H1 (cell line): ENCODE data around the gene KLHL36. TPM values are rescaled to one million over a fixed set of nuclear protein-coding genes. Genes with fewer than 3 reads are reported as not detected.

Experiments
- CTCF ChIA-PET: fragments of 300-600 bp; sonication (Branson Sonifier 250); formaldehyde crosslinking; loops from one replicate; lab custom pipeline; 2021; ENCODE audit not compliant: partially characterized antibody; lab: Charles Lee
- POLR2A ChIA-PET: fragments of 300-600 bp; sonication (Branson Sonifier 250); formaldehyde crosslinking; loops from one replicate; lab custom pipeline; 2021; ENCODE audit warnings: inconsistent platforms; ENCODE audit not compliant: partially characterized antibody; lab: Charles Lee
- DNase-seq, 2 experiments: peaks; one replicate each; pipeline versions ENCODE4 v3.0.0 to v3.0.0-alpha.2; 2010 to 2022; ENCODE audit warnings: low spot score in 2 of 2, low read depth in 1 of 2, mixed read lengths in 1 of 2
- FAIRE-seq: peaks from 2 replicates; lab custom pipeline; 2011; peaks lifted over from hg19 to GRCh38; lab: Jason Lieb, UNC
- H2AFZ ChIP-seq: 2 replicates; pipeline ENCODE4 v1.8.1; 2012; ENCODE audit warnings: low read length, inconsistent platforms
- H2AK5ac ChIP-seq: 2 replicates; pipeline ENCODE4 v1.6.1; 2013; ENCODE audit warnings: low read depth, low read length
- H2BK120ac ChIP-seq: replicated peaks from 2 replicates; pipeline ENCODE3; 2013; ENCODE audit warnings: low read depth, low read length, inconsistent platforms
- H2BK12ac ChIP-seq: 2 replicates; pipeline ENCODE4 v1.6.1; 2013; ENCODE audit warnings: low read depth, low read length
- H2BK15ac ChIP-seq: 2 replicates; pipeline ENCODE4 v1.6.1; 2013; ENCODE audit warnings: low read length
- H2BK20ac ChIP-seq: 2 replicates; pipeline ENCODE4 v1.6.1; 2013; ENCODE audit warnings: low read length
- H2BK5ac ChIP-seq: 2 replicates; pipeline ENCODE4 v1.6.1; 2013; ENCODE audit warnings: low read depth, low read length
- H3K14ac ChIP-seq: 2 replicates; pipeline ENCODE4 v1.6.1; 2013; ENCODE audit warnings: inconsistent platforms; ENCODE audit not compliant: insufficient read length
- H3K18ac ChIP-seq: 2 replicates; pipeline ENCODE4 v1.6.1; 2013; ENCODE audit warnings: low read length; ENCODE audit errors: extremely low read depth
- H3K23ac ChIP-seq: 2 replicates; pipeline ENCODE4 v1.6.1; 2013; ENCODE audit warnings: inconsistent platforms; ENCODE audit not compliant: insufficient read length
- H3K23me2 ChIP-seq: 2 replicates; pipeline ENCODE4 v1.6.1; 2013; ENCODE audit warnings: low read depth, low read length
- H3K27ac ChIP-seq: 2 replicates; pipeline ENCODE4 v1.6.1; 2011; ENCODE audit warnings: low read depth, low read length, inconsistent platforms
- H3K27me3 ChIP-seq, 4 experiments: replicated peaks in 1 of 4; 1 replicate in 1 of 4; 2 replicates in 3 of 4; pipeline versions ENCODE4 v1.6.1 to v1.8.1; 2011 to 2013; ENCODE audit warnings: low read length in 3 of 4, mild to moderate bottlenecking in 3 of 4, inconsistent platforms in 2 of 4, mixed read lengths in 2 of 4, moderate library complexity in 1 of 4; ENCODE audit not compliant: control insufficient read depth in 3 of 4, insufficient read depth in 3 of 4; ENCODE audit errors: extremely low read depth in 1 of 4
- H3K36me3 ChIP-seq, 4 experiments: 2 replicates each; pipeline versions ENCODE4 v1.6.1 to v1.8.1; 2011 to 2013; ENCODE audit warnings: mild to moderate bottlenecking in 4 of 4, low read length in 3 of 4, moderate library complexity in 2 of 4, control low read depth in 1 of 4, inconsistent platforms in 1 of 4; ENCODE audit not compliant: insufficient read depth in 4 of 4, control insufficient read depth in 2 of 4
- H3K4ac ChIP-seq: replicated peaks from 2 replicates; pipeline ENCODE3; 2013; ENCODE audit warnings: low read length, low read depth, mixed read lengths, inconsistent platforms; ENCODE audit not compliant: insufficient read length
- H3K4me1 ChIP-seq, 4 experiments: replicated peaks in 1 of 4; 1 replicate in 1 of 4; 2 replicates in 3 of 4; pipeline versions ENCODE4 v1.6.1 to v1.8.1; 2011 to 2013; ENCODE audit warnings: low read length in 3 of 4, inconsistent platforms in 2 of 4, mixed read lengths in 1 of 4; ENCODE audit not compliant: insufficient read depth in 4 of 4, control insufficient read depth in 3 of 4
- H3K4me2 ChIP-seq, 2 experiments: 2 replicates each; pipeline versions ENCODE4 v1.6.1 to v1.8.1; 2011 to 2013; ENCODE audit warnings: low read depth in 2 of 2, low read length in 2 of 2, control low read depth in 1 of 2, inconsistent platforms in 1 of 2, mild to moderate bottlenecking in 1 of 2; ENCODE audit not compliant: insufficient read depth in 1 of 2
- H3K4me3 ChIP-seq, 4 experiments: fragments of 200-600, 300-600 bp in 1 of 4; sonication (generic), shearing (Covaris generic), sonication (Bioruptor Twin) in 1 of 4; 2 replicates each; pipeline versions ENCODE4 v1.5.1 to v1.8.1; 2011 to 2016; ENCODE audit warnings: low read length in 4 of 4, low read depth in 3 of 4, control low read depth in 2 of 4, inconsistent platforms in 2 of 4, mild to moderate bottlenecking in 2 of 4, mixed read lengths in 1 of 4, moderate library complexity in 1 of 4; ENCODE audit not compliant: insufficient read depth in 2 of 4; ENCODE audit errors: extremely low read depth in 1 of 4
- H3K56ac ChIP-seq: replicated peaks from 2 replicates; pipeline ENCODE3; 2013; ENCODE audit warnings: low read depth, mild to moderate bottlenecking, mixed read lengths, low read length, inconsistent platforms; ENCODE audit not compliant: insufficient read length
- H3K79me1 ChIP-seq: 2 replicates; pipeline ENCODE4 v1.6.1; 2013; ENCODE audit warnings: low read depth, low read length, control low read depth
- H3K79me2 ChIP-seq, 2 experiments: 2 replicates each; pipeline versions ENCODE4 v1.6.1 to v1.8.1; 2012 to 2013; ENCODE audit warnings: low read length in 2 of 2, mild to moderate bottlenecking in 2 of 2, inconsistent platforms in 1 of 2; ENCODE audit not compliant: insufficient read depth in 2 of 2, control insufficient read depth in 1 of 2
- H3K9ac ChIP-seq, 4 experiments: replicated peaks in 1 of 4; 1 replicate in 1 of 4; 2 replicates in 3 of 4; pipeline versions ENCODE4 v1.6.1 to v1.8.1; 2011 to 2013; ENCODE audit warnings: low read depth in 3 of 4, low read length in 3 of 4, control low read depth in 2 of 4, mild to moderate bottlenecking in 2 of 4, moderate library complexity in 2 of 4, inconsistent platforms in 1 of 4; ENCODE audit errors: extremely low read depth in 1 of 4
- H3K9me3 ChIP-seq, 2 experiments: 2 replicates each; pipeline versions ENCODE4 v1.6.1 to v1.8.1; 2012 to 2013; ENCODE audit warnings: mild to moderate bottlenecking in 2 of 2, moderate library complexity in 2 of 2, control low read depth in 1 of 2, inconsistent platforms in 1 of 2, low read depth in 1 of 2, low read length in 1 of 2, mixed read lengths in 1 of 2; ENCODE audit not compliant: insufficient read depth in 2 of 2
- H4K20me1 ChIP-seq, 2 experiments: replicated peaks in 1 of 2; 2 replicates each; pipeline versions ENCODE3 to v1.8.1; 2011 to 2013; ENCODE audit warnings: inconsistent platforms in 2 of 2, low read length in 2 of 2, mild to moderate bottlenecking in 1 of 2; ENCODE audit not compliant: insufficient read depth in 2 of 2, control insufficient read depth in 1 of 2
- H4K5ac ChIP-seq: 2 replicates; pipeline ENCODE4 v1.6.1; 2013; ENCODE audit warnings: low read length, low read depth, mixed read lengths, inconsistent platforms; ENCODE audit not compliant: insufficient read length
- H4K8ac ChIP-seq: 2 replicates; pipeline ENCODE4 v1.8.0; 2013; ENCODE audit warnings: mild to moderate bottlenecking, moderate library complexity, low read length, inconsistent platforms; ENCODE audit not compliant: insufficient read depth; ENCODE audit errors: extremely low read depth
- H4K91ac ChIP-seq: replicated peaks from 2 replicates; pipeline ENCODE3; 2013; ENCODE audit warnings: low read length, mixed read lengths, inconsistent platforms; ENCODE audit not compliant: insufficient read length
- SRF ChIP-seq: IDR thresholded peaks from 2 replicates; pipeline ENCODE4 v1.6.1; 2011; ENCODE audit warnings: mild to moderate bottlenecking, low read depth, low read length, moderate library complexity
- USF2 ChIP-seq: IDR thresholded peaks from 2 replicates; pipeline ENCODE4 v1.6.1; 2011; ENCODE audit warnings: low read length, improper control_type of control experiment
- WGBS, 2 experiments: shearing (Covaris generic) in 1 of 2; methylation state at CpG; one replicate each; pipeline versions ENCODE4 v1.1.6 to v1.1.7; 2013 to 2015; ENCODE audit warnings: low lambda C conversion rate in 2 of 2, mixed read lengths in 2 of 2, inconsistent platforms in 1 of 2, low coverage in 1 of 2, missing lambda C conversion rate in 1 of 2; ENCODE audit not compliant: insufficient replicate concordance in 2 of 2, insufficient coverage in 1 of 2, insufficient read length in 1 of 2; ENCODE audit errors: extremely low coverage in 1 of 2, missing lambda C conversion rate in 1 of 2; 5-methylcytosine and 5-hydroxymethylcytosine counted together
- polyA plus RNA-seq, 7 experiments: library from polyadenylated mRNA; depleted of rRNA in 3 of 7; stranded (reverse) in 5 of 7; unstranded in 2 of 7; fragments of >200 nt in 5 of 7; fragments of 200-250 nt in 2 of 7; gene quantifications; 1 replicate in 5 of 7; 2 replicates in 1 of 7; 4 replicates in 1 of 7; pipeline versions ENCODE4 v1.2.1 to v1.2.3, GENCODE V29; 2011 to 2013; ENCODE audit warnings: missing spikeins in 2 of 7, mixed read lengths in 2 of 7
- total RNA-seq: library from RNA; stranded (reverse); fragmentation: NEBNext Ultra II Directional; extraction: Animal tissue kit (Norgen Biotek cat#: 25700); gene quantifications from 2 replicates; pipeline ENCODE4 v1.2.1, GENCODE V29; 2021

Gene KLHL36
- total and polyA plus RNA-seq, 2 of the 8 experiments (the other 6 are each of a cell fraction or from before 2014, with no cell fraction given): 22.9 to 33.6 TPM

- Histone ChIP-seq H3K14ac (no peak overlapping the region), H3K4me1 (no peaks in the 10 kb centered on the region), H3K9me3 (no peaks in the 10 kb centered on the region), H3K9ac (no peak overlapping the region), H3K23ac (no peak overlapping the region), H2AK5ac (no peak overlapping the region), H4K5ac (no peak overlapping the region), H2BK5ac (no peak overlapping the region; the same call in 1 of the 2 replicates), H3K4me2 (no peak overlapping the region)
- CTCF ChIA-PET: interaction anchor here (0.7 to 1.6 kb wide), 2 partner anchors 69 to 81 kb away, joined by 3 to 8 read pairs; no protein-coding TSS in a partner anchor
- TF ChIP-seq USF2 (no peak), SRF (no peak)
- TF ChIP-seq, all 59 proteins: peak for 0
- Histone ChIP-seq H4K91ac (no peak overlapping the region), H2BK15ac (no peak overlapping the region), H3K56ac (no peak overlapping the region), H2AFZ (no peak overlapping the region), H3K18ac (no peak overlapping the region), H3K27me3 (no peaks in the 10 kb centered on the region), H3K79me2 (no peaks in the 10 kb centered on the region), H2BK20ac (no peak overlapping the region), H3K4me3 (no peak overlapping the region), H3K27ac (no peak overlapping the region), H3K36me3 (peaks cover 10 to 23% (median 17%) of the 10 kb centered on the region in 4 experiments; a peak in 7 of 8 replicates), H2BK120ac (no peak overlapping the region), H3K4ac (no peak overlapping the region), H3K79me1 (no peaks in the 10 kb centered on the region; the same call in 1 of the 2 replicates), H4K20me1 (peaks cover 0 to 2% of the 10 kb centered on the region in 2 experiments), H2BK12ac (no peak overlapping the region), H3K23me2 (no peaks in the 10 kb centered on the region), H4K8ac (no peak overlapping the region; the same call in 1 of the 2 replicates)
- POLR2A ChIA-PET: no interaction called here
- no peak for FAIRE-seq
- DNase-seq: no peak
- 96% methylated on average over 48 of the region's 50 CpGs; no CpG with 5 or more reads in 1 of the 2 experiments for WGBS, 2 experiments
These were observed 9.0 kb downstream of the KLHL36 start for GRCh38 chr16:84657229-84657837.
